Kidney (tissue), 14 donors: ENCODE results near the gene GMDS. TPM values are rescaled to one million over a fixed set of nuclear protein-coding genes. Genes with fewer than 3 reads are reported as not detected.

Experiments used
- DNase-seq, 5 donors: peaks; one replicate each; pipeline ENCODE4 v3.0.0-alpha.2; 2013 to 2020
- FAIRE-seq: peaks from 2 replicates; lab custom pipeline; 2012; peaks lifted over from hg19 to GRCh38; lab: Jason Lieb, UNC
- H3K27ac ChIP-seq, 2 donors: one replicate each; pipeline ENCODE4 v1.7.0; 2013; ENCODE audit warnings: low read depth in 2 of 2, low read length in 2 of 2, inconsistent platforms in 1 of 2
- H3K27me3 ChIP-seq: one replicate; pipeline ENCODE4 v1.7.1; 2013; ENCODE audit warnings: low read length, inconsistent platforms; ENCODE audit not compliant: control insufficient read depth, insufficient read depth
- H3K36me3 ChIP-seq, 3 donors: one replicate each; pipeline versions ENCODE4 v1.7.0 to v1.7.1; 2013; ENCODE audit warnings: low read length in 3 of 3, control low read depth in 1 of 3, inconsistent platforms in 1 of 3; ENCODE audit not compliant: insufficient read depth in 3 of 3, control insufficient read depth in 2 of 3
- H3K4me1 ChIP-seq, 3 donors: one replicate each; pipeline versions ENCODE4 v1.7.0 to v1.7.1; 2013; ENCODE audit warnings: low read length in 3 of 3, inconsistent platforms in 1 of 3, low read depth in 1 of 3; ENCODE audit not compliant: control insufficient read depth in 2 of 3, insufficient read depth in 2 of 3
- H3K4me3 ChIP-seq, 3 donors: one replicate each; pipeline versions ENCODE4 v1.7.0 to v1.8.1; 2013; ENCODE audit warnings: low read length in 3 of 3, control low read depth in 1 of 3, inconsistent platforms in 1 of 3
- H3K9ac ChIP-seq, 3 donors: one replicate each; pipeline versions ENCODE4 v1.7.0 to v1.7.1; 2013; ENCODE audit warnings: low read length in 3 of 3, control low read depth in 1 of 3, inconsistent platforms in 1 of 3
- H3K9me3 ChIP-seq, 3 donors: one replicate each; pipeline versions ENCODE4 v1.7.0 to v1.7.1; 2013; ENCODE audit warnings: low read length in 3 of 3, control low read depth in 1 of 3, inconsistent platforms in 1 of 3; ENCODE audit not compliant: control insufficient read depth in 2 of 3, insufficient read depth in 1 of 3
- intact Hi-C: fragments of 100-400 bp; cut with DNase I; formaldehyde crosslinking; loops from one replicate; pipeline ENCODE4 v1.11.1; 2022
- polyA plus RNA-seq: library from polyadenylated mRNA; stranded (reverse); fragments of 350-450 nt; fragmentation: Illumina TruSeq; extraction: RNeasy Lipid Tissue Mini Kit (QIAGEN cat#74804); gene quantifications from one replicate; pipeline ENCODE4 v1.2.3, GENCODE V29; 2014; ENCODE audit warnings: low read depth, low replicate concordance; ENCODE audit not compliant: insufficient read depth
- total RNA-seq: library from RNA; stranded (reverse); fragmentation: NEBNext Ultra II Directional; extraction: Animal tissue kit (Norgen Biotek cat#: 25700); gene quantifications from one replicate; pipeline ENCODE4 v1.2.1, GENCODE V29; 2021
- TF ChIP-seq, protein P1 (sequence below): IDR thresholded peaks from 3 replicates; pipeline ENCODE4 v1.5.1; 2012; ENCODE audit warnings: mild to moderate bottlenecking, moderate library complexity, borderline replicate concordance; ENCODE audit not compliant: insufficient read depth; ENCODE audit errors: extremely low read depth
- donor health status: control.
- donor health status: control.
- donor health status: control.
- donor health status: control.
- donor health status: control.
- donor health status: DM: yes; HTN: yes; CAD: no.
- donor health status: Normal renal cell carcinoma (clear cell type).

GMDS gene
- total and polyA plus RNA-seq, 2 donors from 2014 or later, result 49.6 to 63.7 TPM

DNA sequence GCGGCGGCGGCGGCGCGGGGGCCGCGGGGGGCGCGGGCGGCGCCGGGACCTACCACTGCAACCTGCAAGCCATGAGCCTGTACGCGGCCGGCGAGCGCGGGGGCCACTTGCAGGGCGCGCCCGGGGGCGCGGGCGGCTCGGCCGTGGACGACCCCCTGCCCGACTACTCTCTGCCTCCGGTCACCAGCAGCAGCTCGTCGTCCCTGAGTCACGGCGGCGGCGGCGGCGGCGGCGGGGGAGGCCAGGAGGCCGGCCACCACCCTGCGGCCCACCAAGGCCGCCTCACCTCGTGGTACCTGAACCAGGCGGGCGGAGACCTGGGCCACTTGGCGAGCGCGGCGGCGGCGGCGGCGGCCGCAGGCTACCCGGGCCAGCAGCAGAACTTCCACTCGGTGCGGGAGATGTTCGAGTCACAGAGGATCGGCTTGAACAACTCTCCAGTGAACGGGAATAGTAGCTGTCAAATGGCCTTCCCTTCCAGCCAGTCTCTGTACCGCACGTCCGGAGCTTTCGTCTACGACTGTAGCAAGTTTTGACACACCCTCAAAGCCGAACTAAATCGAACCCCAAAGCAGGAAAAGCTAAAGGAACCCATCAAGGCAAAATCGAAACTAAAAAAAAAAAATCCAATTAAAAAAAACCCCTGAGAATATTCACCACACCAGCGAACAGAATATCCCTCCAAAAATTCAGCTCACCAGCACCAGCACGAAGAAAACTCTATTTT lies 633.7 kb downstream of the GMDS start:
- H3K36me3 ChIP-seq, result peaks cover 0 to 3% (median 0%) of the 10 kb centered on the region in 3 donors
- TF ChIP-seq, protein P1, sequence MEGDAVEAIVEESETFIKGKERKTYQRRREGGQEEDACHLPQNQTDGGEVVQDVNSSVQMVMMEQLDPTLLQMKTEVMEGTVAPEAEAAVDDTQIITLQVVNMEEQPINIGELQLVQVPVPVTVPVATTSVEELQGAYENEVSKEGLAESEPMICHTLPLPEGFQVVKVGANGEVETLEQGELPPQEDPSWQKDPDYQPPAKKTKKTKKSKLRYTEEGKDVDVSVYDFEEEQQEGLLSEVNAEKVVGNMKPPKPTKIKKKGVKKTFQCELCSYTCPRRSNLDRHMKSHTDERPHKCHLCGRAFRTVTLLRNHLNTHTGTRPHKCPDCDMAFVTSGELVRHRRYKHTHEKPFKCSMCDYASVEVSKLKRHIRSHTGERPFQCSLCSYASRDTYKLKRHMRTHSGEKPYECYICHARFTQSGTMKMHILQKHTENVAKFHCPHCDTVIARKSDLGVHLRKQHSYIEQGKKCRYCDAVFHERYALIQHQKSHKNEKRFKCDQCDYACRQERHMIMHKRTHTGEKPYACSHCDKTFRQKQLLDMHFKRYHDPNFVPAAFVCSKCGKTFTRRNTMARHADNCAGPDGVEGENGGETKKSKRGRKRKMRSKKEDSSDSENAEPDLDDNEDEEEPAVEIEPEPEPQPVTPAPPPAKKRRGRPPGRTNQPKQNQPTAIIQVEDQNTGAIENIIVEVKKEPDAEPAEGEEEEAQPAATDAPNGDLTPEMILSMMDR, result no peak
- H3K4me3 ChIP-seq, result peak overlapping the region; percentile 61 to 89 (median 73)
- intact Hi-C loops, result no loop called here
- peak overlapping the region; percentile 47 to 71 for H3K27ac ChIP-seq
- FAIRE-seq, result no peak
- DNase-seq, result peak in 4 of 5 donors; percentile 40 to 74 (median 56)
- peaks cover 0 to 18% (median 0%) of the 10 kb centered on the region in 3 donors for H3K4me1 ChIP-seq
- H3K9ac ChIP-seq, result peak overlapping the region; percentile 39 to 76 (median 60)
- H3K27me3 ChIP-seq, result peaks cover 12% of the 10 kb centered on the region
- H3K9me3 ChIP-seq, result no peaks in the 10 kb centered on the region

DNA sequence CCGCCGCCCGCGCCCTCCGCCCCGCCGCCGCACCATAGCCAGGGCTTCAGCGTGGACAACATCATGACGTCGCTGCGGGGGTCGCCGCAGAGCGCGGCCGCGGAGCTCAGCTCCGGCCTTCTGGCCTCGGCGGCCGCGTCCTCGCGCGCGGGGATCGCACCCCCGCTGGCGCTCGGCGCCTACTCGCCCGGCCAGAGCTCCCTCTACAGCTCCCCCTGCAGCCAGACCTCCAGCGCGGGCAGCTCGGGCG lies 634.2 kb downstream of the GMDS start:
- Histone ChIP-seq H3K9me3 (no peaks in the 10 kb centered on the region), H3K4me3 (no peak overlapping the region), H3K36me3 (peaks cover 0 to 3% (median 0%) of the 10 kb centered on the region in 3 donors), H3K27ac (peak overlapping the region in 1 of 2 donors; percentile 51), H3K27me3 (peaks cover 15% of the 10 kb centered on the region), H3K9ac (no peak overlapping the region), H3K4me1 (peaks cover 0 to 18% (median 0%) of the 10 kb centered on the region in 3 donors)
- intact Hi-C loops, result no loop called here
- TF ChIP-seq, protein P1, result no peak
- FAIRE-seq (no peak), DNase-seq (peak in 2 of 5 donors; percentile 40 to 74)

GRCh38 chr6:1610497-1611321 lies 634.7 kb downstream of the GMDS start:
- Histone ChIP-seq H3K4me1 (peaks cover 0 to 18% (median 0%) of the 10 kb centered on the region in 3 donors), H3K27ac (peak overlapping the region; percentile 82 to 85), H3K36me3 (peaks cover 0 to 3% (median 0%) of the 10 kb centered on the region in 3 donors), H3K9ac (peak overlapping the region in 2 of 3 donors; percentile 53 to 81), H3K9me3 (no peaks in the 10 kb centered on the region), H3K27me3 (peaks cover 19% of the 10 kb centered on the region), H3K4me3 (peak overlapping the region; percentile 57 to 77 (median 61))
- intact Hi-C loops, result no loop called here
- FAIRE-seq (no peak), DNase-seq (peak; percentile 29 to 84 (median 45))
- TF ChIP-seq, protein P1, result no peak
